Breast epithelium (tissue), 4 donors: ENCODE measurements around the gene COL15A1. TPM values are rescaled to one million over a fixed set of nuclear protein-coding genes. Genes with fewer than 3 reads are reported as not detected.

ENCODE experiments used
- DNase-seq, 2 donors: peaks; one replicate each; pipeline ENCODE4 v3.0.0-alpha.2; 2019; ENCODE audit warnings: low spot score in 2 of 2
- H3K27ac ChIP-seq, 2 donors: fragments of 200-600 bp; sonication (generic) in 1 of 2; one replicate each; pipeline ENCODE4 v1.5.1; 2016 to 2019; ENCODE audit warnings: mild to moderate bottlenecking in 1 of 2
- H3K27me3 ChIP-seq, 2 donors: fragments of 200-600 bp; sonication (generic) in 1 of 2; one replicate each; pipeline versions ENCODE4 v1.5.1 to v1.6.0; 2017 to 2019; ENCODE audit warnings: control low read depth in 1 of 2, mild to moderate bottlenecking in 1 of 2
- H3K36me3 ChIP-seq: fragments of 200-600 bp; one replicate; pipeline ENCODE4 v1.5.1; 2019
- H3K4me1 ChIP-seq, 2 donors: fragments of 200-600 bp; sonication (generic); one replicate each; pipeline ENCODE4 v1.5.1; 2016 to 2019; ENCODE audit warnings: control low read depth in 1 of 2
- H3K4me3 ChIP-seq, 3 donors: fragments of 200-600 bp; sonication (generic); 1 replicate in 2 of 3; 2 replicates in 1 of 3; pipeline ENCODE4 v1.5.1; 2016 to 2019; ENCODE audit warnings: mild to moderate bottlenecking in 3 of 3, moderate library complexity in 2 of 3
- H3K9me3 ChIP-seq, 2 donors: fragments of 200-600 bp; sonication (generic) in 1 of 2; one replicate each; pipeline ENCODE4 v1.5.1; 2016 to 2019; ENCODE audit warnings: control low read depth in 1 of 2
- CTCF ChIP-seq, 3 donors: fragments of 450-650 bp; IDR thresholded peaks; one replicate each; pipeline ENCODE4 v1.5.1; 2016 to 2017; ENCODE audit warnings: antibody characterized with exemption in 3 of 3, mild to moderate bottlenecking in 3 of 3, moderate library complexity in 3 of 3
- POLR2A ChIP-seq: fragments of 450-650 bp; IDR thresholded peaks from one replicate; pipeline ENCODE4 v1.6.1; 2016; ENCODE audit warnings: antibody characterized with exemption, mild to moderate bottlenecking, moderate library complexity
- POLR2AphosphoS5 ChIP-seq, 3 donors: sonication (generic); formaldehyde crosslinking; IDR thresholded peaks; one replicate each; pipeline ENCODE4 v1.6.1; 2017; ENCODE audit warnings: antibody characterized with exemption in 3 of 3
- intact Hi-C: fragments of 100-400 bp; cut with DNase I; formaldehyde crosslinking; loops from one replicate; pipeline ENCODE4 v1.15.1; 2023; ENCODE audit warnings: low total_unique reads
- total RNA-seq, 3 donors: library from RNA; depleted of rRNA; stranded (reverse); fragments of >200 nt; gene quantifications; one replicate each; pipeline ENCODE4 v1.1.0, GENCODE V29; 2016

COL15A1 gene
- total RNA-seq, 3 donors from 2014 or later, result 13.9 to 47.8 (median 32.4) TPM

DNA sequence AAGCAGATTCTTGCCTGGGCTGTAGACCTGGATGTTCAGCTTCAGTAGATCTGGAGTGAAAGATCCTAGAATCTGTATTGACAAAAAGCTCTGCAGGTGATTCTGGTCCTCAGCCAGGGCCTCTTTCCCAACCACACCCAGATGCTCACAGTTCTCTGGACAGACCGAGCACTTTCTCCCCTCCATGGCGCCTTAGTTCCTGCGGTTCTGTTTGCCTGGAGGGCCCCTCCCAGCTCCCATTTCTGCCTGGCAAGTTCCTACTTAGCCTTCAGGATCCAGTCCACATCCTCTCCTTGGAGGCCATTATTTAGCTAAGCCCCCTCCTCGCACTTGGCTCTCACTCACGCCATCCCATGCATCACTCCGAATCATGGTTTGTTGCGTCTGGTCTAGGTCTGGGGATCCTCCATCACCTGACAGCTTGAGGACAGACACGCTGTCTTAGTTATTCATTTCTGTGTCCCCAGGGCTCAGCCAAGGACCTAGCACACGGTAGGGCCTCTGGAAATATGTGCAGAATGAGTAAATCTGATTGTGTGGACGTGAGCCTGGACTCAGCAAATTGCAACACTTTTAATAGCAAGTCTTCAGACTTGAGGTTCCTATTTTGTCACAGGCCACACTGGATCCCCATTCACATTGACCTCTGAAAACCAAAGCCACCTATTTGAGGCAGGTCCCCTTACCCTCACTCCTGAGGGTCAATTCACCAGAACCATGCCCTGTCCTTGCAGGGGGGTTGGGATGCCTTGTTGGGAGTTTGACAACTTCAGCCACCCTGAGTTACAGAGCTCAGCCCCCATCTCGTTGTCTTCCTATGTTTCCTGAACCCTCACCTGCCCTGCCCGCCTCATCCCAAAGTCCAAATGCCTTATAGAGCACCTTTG, 50.7 kb downstream of the COL15A1 start:
- Histone ChIP-seq H3K27me3 (no peaks in the 10 kb centered on the region), H3K27ac (no peak overlapping the region), H3K4me1 (no peaks in the 10 kb centered on the region), H3K4me3 (no peak overlapping the region), H3K36me3 (no peaks in the 10 kb centered on the region), H3K9me3 (no peaks in the 10 kb centered on the region)
- TF ChIP-seq CTCF (IDR thresholded peaks at IDR 0.05) (no peak), POLR2AphosphoS5 (IDR thresholded peaks at IDR 0.05) (no peak), POLR2A (no peak)
- intact Hi-C loops, result no loop called here
- no peak for DNase-seq

DNA sequence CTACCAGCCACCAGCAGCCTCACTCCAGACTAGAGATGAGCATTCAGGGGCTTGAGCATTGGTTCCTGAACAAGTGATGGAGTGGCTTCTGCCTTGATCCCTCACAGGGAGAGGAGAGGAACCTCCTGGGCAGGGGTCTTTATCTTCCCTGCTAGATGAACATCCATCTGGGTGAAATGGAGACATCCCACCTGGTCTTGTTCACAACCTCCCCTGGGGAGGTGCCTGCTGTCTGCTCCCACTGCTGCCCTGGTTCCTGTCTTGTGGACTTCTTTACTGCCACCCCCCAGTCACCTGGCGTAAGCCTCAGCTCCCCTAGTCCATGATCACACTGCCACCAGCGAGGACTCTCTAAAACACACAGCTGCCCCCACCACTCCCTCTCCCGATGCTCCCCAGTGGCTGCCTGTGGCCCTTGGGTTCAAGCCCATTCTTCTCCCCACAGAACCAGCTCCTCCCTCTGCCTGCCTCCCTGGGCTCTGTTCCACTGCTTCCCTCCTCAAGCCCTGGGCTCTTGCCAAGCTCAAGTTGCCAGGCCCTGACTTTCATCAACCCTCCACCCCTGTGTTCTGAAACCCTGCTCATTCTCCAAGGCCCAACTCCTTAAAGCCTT, 51.5 kb downstream of the COL15A1 start:
- no peaks in the 10 kb centered on the region for H3K9me3 ChIP-seq
- peak overlapping the region in 1 of 2 donors; percentile 44 for H3K27ac ChIP-seq
- H3K27me3 ChIP-seq, result no peaks in the 10 kb centered on the region
- intact Hi-C loops, result no loop called here
- no peaks in the 10 kb centered on the region for H3K4me1 ChIP-seq
- TF ChIP-seq POLR2A (no peak), CTCF (IDR thresholded peaks at IDR 0.05) (no peak), POLR2AphosphoS5 (IDR thresholded peaks at IDR 0.05) (no peak)
- no peak for DNase-seq
- no peak overlapping the region for H3K4me3 ChIP-seq
- H3K36me3 ChIP-seq, result no peaks in the 10 kb centered on the region

DNA sequence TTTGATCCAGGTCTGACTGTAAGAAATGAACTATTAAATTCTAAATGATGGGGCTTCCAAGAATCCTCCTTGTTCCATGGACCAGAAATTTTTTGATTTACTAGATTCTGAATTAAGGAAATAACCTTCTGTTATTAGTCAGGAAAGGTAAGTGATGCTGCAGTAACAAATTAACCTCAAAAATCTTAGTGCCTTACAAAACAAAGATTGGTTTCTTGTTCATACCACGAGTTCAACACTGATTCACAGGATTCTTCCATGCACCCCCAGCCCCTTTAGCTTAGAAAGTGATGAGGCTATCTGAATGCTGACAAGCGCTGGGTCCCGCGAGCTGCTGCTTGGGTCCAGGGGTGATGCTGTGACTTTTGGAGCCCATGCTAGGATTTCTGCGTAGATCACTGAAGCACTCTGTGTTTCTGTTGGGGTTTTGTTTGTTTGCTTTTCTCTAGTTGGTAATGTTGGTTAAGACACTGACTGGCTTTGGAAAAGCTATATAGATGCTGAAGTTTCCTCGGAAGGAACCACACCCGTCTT, 52.3 kb downstream of the COL15A1 start:
- no peak for DNase-seq
- TF ChIP-seq CTCF (IDR thresholded peaks at IDR 0.05) (no peak), POLR2AphosphoS5 (IDR thresholded peaks at IDR 0.05) (no peak), POLR2A (no peak)
- intact Hi-C loops, result no loop called here
- Histone ChIP-seq H3K36me3 (no peaks in the 10 kb centered on the region), H3K4me1 (no peaks in the 10 kb centered on the region), H3K9me3 (no peaks in the 10 kb centered on the region), H3K27ac (no peak overlapping the region), H3K4me3 (no peak overlapping the region), H3K27me3 (no peaks in the 10 kb centered on the region)

GRCh38 chr9:98997604-98998003, 53.9 kb downstream of the COL15A1 start:
- H3K27me3 ChIP-seq, result no peaks in the 10 kb centered on the region
- H3K36me3 ChIP-seq, result no peaks in the 10 kb centered on the region
- no peak for DNase-seq
- no peak for TF ChIP-seq POLR2A
- TF ChIP-seq CTCF (IDR thresholded peaks at IDR 0.05), result no peak
- TF ChIP-seq POLR2AphosphoS5 (IDR thresholded peaks at IDR 0.05), result no peak
- H3K9me3 ChIP-seq, result no peaks in the 10 kb centered on the region
- H3K4me1 ChIP-seq, result no peaks in the 10 kb centered on the region
- no peak overlapping the region for H3K4me3 ChIP-seq
- peak overlapping the region in 1 of 2 donors; percentile 53 for H3K27ac ChIP-seq
- intact Hi-C loops, result no loop called here
